SK-N-SH treated with all-trans-retinoic acid at 6 μM for 48 hours (cell line): Measurements from ENCODE around the gene KBTBD13.
A peak's percentile ranks its signal among the peaks of the same experiment; 100 is the strongest.
"Not testable (repeated sequence)": the region's sequence is repeated elsewhere in the genome, so short reads cannot be mapped to it uniquely, and the experiment has no call there.

ENCODE experiments used
- ATAC-seq: fragments of 200-7000 bp; cut with Tn5 transposase; 3 replicates; pipeline ENCODE4 v1.9.1; 2020; ENCODE audit warnings: mild to moderate bottlenecking, moderate library complexity
- ARNTL ChIP-seq: fragments of 450-650 bp; formaldehyde crosslinking; IDR thresholded peaks from 2 replicates; pipeline ENCODE4 v1.5.0; 2020; ENCODE audit warnings: low read depth, mild to moderate bottlenecking, moderate library complexity, borderline replicate concordance
- BACH2 ChIP-seq: fragments of 250-450 bp; sonication (Bioruptor Pico); IDR thresholded peaks from 2 replicates; pipeline ENCODE4 v1.9.0; 2021; ENCODE audit warnings: mild to moderate bottlenecking, borderline replicate concordance
- CREB5 ChIP-seq: fragments of 250-450 bp; sonication (Bioruptor Pico); IDR thresholded peaks from 2 replicates; pipeline ENCODE4 v1.5.1; 2020; ENCODE audit warnings: low read depth, mild to moderate bottlenecking, moderate library complexity
- CSDC2 ChIP-seq: fragments of 250-450 bp; sonication (Bioruptor Pico); IDR thresholded peaks from 2 replicates; pipeline ENCODE4 v1.5.0; 2020; ENCODE audit warnings: mild to moderate bottlenecking, moderate library complexity
- CSRNP3 ChIP-seq: fragments of 250-450 bp; sonication (Bioruptor Pico); IDR thresholded peaks from 2 replicates; pipeline ENCODE4 v1.5.1; 2021; ENCODE audit warnings: mild to moderate bottlenecking, moderate library complexity
- ESRRG ChIP-seq: fragments of 250-450 bp; sonication (Bioruptor Pico); IDR thresholded peaks from 2 replicates; pipeline ENCODE4 v1.6.1; 2021; ENCODE audit warnings: mild to moderate bottlenecking
- GLIS3 ChIP-seq: fragments of 250-450 bp; sonication (Bioruptor Pico); IDR thresholded peaks from 2 replicates; pipeline ENCODE4 v1.5.0; 2020; ENCODE audit warnings: mild to moderate bottlenecking, moderate library complexity
- ISL1 ChIP-seq: fragments of 250-450 bp; sonication (Bioruptor Pico); IDR thresholded peaks from 2 replicates; pipeline ENCODE4 v2.1.2; 2022; ENCODE audit warnings: mild to moderate bottlenecking, moderate library complexity
- OSR1 ChIP-seq: fragments of 250-450 bp; sonication (Bioruptor Pico); IDR thresholded peaks from 2 replicates; pipeline ENCODE4 v1.8.0; 2022; ENCODE audit warnings: moderate library complexity, mild to moderate bottlenecking, inconsistent platforms
- PATZ1 ChIP-seq: fragments of 250-450 bp; sonication (Bioruptor Pico); IDR thresholded peaks from 2 replicates; pipeline ENCODE4 v1.8.0; 2020; ENCODE audit warnings: mild to moderate bottlenecking, moderate library complexity, borderline replicate concordance
- POU6F1 ChIP-seq: fragments of 250-450 bp; sonication (Bioruptor Pico); IDR thresholded peaks from 2 replicates; pipeline ENCODE4 v1.8.0; 2021; ENCODE audit warnings: low read depth, mild to moderate bottlenecking, moderate library complexity, borderline replicate concordance
- PPARA ChIP-seq: fragments of 250-450 bp; sonication (Bioruptor Pico); IDR thresholded peaks from 2 replicates; pipeline ENCODE4 v1.5.0; 2020; ENCODE audit warnings: mild to moderate bottlenecking, borderline replicate concordance
- RARB ChIP-seq: fragments of 250-450 bp; sonication (Bioruptor Pico); IDR thresholded peaks from 2 replicates; pipeline ENCODE4 v1.8.0; 2021; ENCODE audit warnings: mild to moderate bottlenecking, moderate library complexity
- SNAI2 ChIP-seq: fragments of 250-450 bp; sonication (Bioruptor Pico); IDR thresholded peaks from 2 replicates; pipeline ENCODE4 v1.5.0; 2020; ENCODE audit warnings: mild to moderate bottlenecking, moderate library complexity
- TCF4 ChIP-seq: fragments of 250-450 bp; sonication (Bioruptor Pico); IDR thresholded peaks from 2 replicates; pipeline ENCODE4 v1.8.0; 2021; ENCODE audit warnings: mild to moderate bottlenecking, moderate library complexity, borderline replicate concordance
- TSHZ2 ChIP-seq: fragments of 250-450 bp; sonication (Bioruptor Pico); IDR thresholded peaks from 2 replicates; pipeline ENCODE4 v1.5.0; 2020; ENCODE audit warnings: mild to moderate bottlenecking, moderate library complexity
- ZC3H10 ChIP-seq: fragments of 250-450 bp; sonication (Bioruptor Pico); IDR thresholded peaks from 2 replicates; pipeline ENCODE4 v1.5.1; 2021; ENCODE audit warnings: mild to moderate bottlenecking, moderate library complexity
- ZFP3 ChIP-seq: fragments of 250-450 bp; sonication (Bioruptor Pico); IDR thresholded peaks from 2 replicates; pipeline ENCODE4 v1.5.0; 2020; ENCODE audit warnings: mild to moderate bottlenecking, moderate library complexity
- ZFP30 ChIP-seq: fragments of 450-650 bp; formaldehyde crosslinking; IDR thresholded peaks from 2 replicates; pipeline ENCODE4 v1.5.0; 2022; ENCODE audit warnings: mild to moderate bottlenecking, moderate library complexity
- ZNF565 ChIP-seq: fragments of 450-650 bp; formaldehyde crosslinking; conservative IDR thresholded peaks from 2 replicates; pipeline ENCODE4 v1.5.0; 2020; ENCODE audit warnings: low read depth, mild to moderate bottlenecking, moderate library complexity
- ZNF8 ChIP-seq: fragments of 450-650 bp; formaldehyde crosslinking; IDR thresholded peaks from 2 replicates; pipeline ENCODE4 v1.5.0; 2020; ENCODE audit warnings: mild to moderate bottlenecking, moderate library complexity

Gene KBTBD13

GRCh38 chr15:65072617-65073016 lies 3.9 kb upstream of the KBTBD13 start:
- no peak for ATAC-seq
- no peak for TF ChIP-seq ARNTL (CRISPR knock-in tag)
- TF ChIP-seq POU6F1 (CRISPR knock-in tag), result no peak
- TF ChIP-seq, all 23 proteins: peak for 0

GRCh38 chr15:65074946-65075345 lies 1.6 kb upstream of the KBTBD13 start:
- ATAC-seq, result not testable (repeated sequence)

- ATAC-seq, result not testable (repeated sequence)
These were observed 745 bp upstream of the KBTBD13 start for GRCh38 chr15:65075607-65076395.

GRCh38 chr15:65077291-65077980 lies 890 bp downstream of the KBTBD13 start:
- no peak for ATAC-seq
- TF ChIP-seq RARB (CRISPR knock-in tag), result no peak
- TF ChIP-seq ZC3H10 (CRISPR knock-in tag), result no peak
- no peak for TF ChIP-seq PATZ1
- TF ChIP-seq ZNF565 (CRISPR knock-in tag), result no peak
- TF ChIP-seq ESRRG, result no peak
- no peak for TF ChIP-seq ZNF8 (CRISPR knock-in tag)
- no peak for TF ChIP-seq SNAI2
- TF ChIP-seq ZFP30 (CRISPR knock-in tag), result no peak
- TF ChIP-seq OSR1, result no peak
- no peak for TF ChIP-seq CSRNP3 (CRISPR knock-in tag)
- no peak for TF ChIP-seq BACH2 (CRISPR knock-in tag)
- TF ChIP-seq ZFP3, result no peak
- TF ChIP-seq PPARA (CRISPR knock-in tag), result no peak
- no peak for TF ChIP-seq CREB5 (CRISPR knock-in tag)
- no peak for TF ChIP-seq CSDC2 (CRISPR knock-in tag)
- no peak for TF ChIP-seq GLIS3 (CRISPR knock-in tag)
- TF ChIP-seq TCF4, result no peak

- ATAC-seq, result peak; percentile 77
- TF ChIP-seq GLIS3 (CRISPR knock-in tag), result no peak
- TF ChIP-seq ISL1 (CRISPR knock-in tag), result no peak
- no peak for TF ChIP-seq POU6F1 (CRISPR knock-in tag)
- no peak for TF ChIP-seq BACH2 (CRISPR knock-in tag)
- no peak for TF ChIP-seq SNAI2
- no peak for TF ChIP-seq TSHZ2 (CRISPR knock-in tag)
- TF ChIP-seq ZFP3, result no peak
- TF ChIP-seq ZNF565 (CRISPR knock-in tag), result no peak
- TF ChIP-seq ZNF8 (CRISPR knock-in tag), result no peak
- no peak for TF ChIP-seq ZFP30 (CRISPR knock-in tag)
- no peak for TF ChIP-seq PPARA (CRISPR knock-in tag)
- TF ChIP-seq RARB (CRISPR knock-in tag), result no peak
- TF ChIP-seq ZC3H10 (CRISPR knock-in tag), result no peak
- TF ChIP-seq ESRRG, result no peak
- no peak for TF ChIP-seq TCF4
These were observed 1.4 kb downstream of the KBTBD13 start for GRCh38 chr15:65077981-65078352.
